ENCODE data around the gene OBI1.
"Not testable (repeated sequence)": the region's sequence is repeated elsewhere in the genome, so short reads cannot be mapped to it uniquely, and the experiment has no call there.

The OBI1 gene

DNA sequence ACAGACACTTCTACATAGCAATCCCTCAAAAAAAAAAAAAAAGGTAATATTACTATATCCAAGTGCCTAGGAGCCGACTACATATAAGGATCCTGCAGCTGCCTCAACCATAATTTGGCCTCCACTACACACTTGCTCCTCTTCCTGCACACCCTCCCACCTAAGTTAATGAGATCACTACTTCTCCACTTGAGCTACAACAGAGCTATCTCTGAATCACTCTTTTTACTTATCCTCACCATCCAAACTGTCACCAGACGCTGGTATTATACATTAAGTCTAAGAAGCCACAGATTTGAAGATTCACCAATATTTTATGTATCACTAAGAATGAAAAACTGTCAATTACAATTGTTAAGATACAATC is 8.3 kb downstream of the OBI1 start:
- TF ChIP-seq, protein P1, sequence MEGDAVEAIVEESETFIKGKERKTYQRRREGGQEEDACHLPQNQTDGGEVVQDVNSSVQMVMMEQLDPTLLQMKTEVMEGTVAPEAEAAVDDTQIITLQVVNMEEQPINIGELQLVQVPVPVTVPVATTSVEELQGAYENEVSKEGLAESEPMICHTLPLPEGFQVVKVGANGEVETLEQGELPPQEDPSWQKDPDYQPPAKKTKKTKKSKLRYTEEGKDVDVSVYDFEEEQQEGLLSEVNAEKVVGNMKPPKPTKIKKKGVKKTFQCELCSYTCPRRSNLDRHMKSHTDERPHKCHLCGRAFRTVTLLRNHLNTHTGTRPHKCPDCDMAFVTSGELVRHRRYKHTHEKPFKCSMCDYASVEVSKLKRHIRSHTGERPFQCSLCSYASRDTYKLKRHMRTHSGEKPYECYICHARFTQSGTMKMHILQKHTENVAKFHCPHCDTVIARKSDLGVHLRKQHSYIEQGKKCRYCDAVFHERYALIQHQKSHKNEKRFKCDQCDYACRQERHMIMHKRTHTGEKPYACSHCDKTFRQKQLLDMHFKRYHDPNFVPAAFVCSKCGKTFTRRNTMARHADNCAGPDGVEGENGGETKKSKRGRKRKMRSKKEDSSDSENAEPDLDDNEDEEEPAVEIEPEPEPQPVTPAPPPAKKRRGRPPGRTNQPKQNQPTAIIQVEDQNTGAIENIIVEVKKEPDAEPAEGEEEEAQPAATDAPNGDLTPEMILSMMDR (IDR thresholded peaks at IDR 0.05; ENCODE audit: extremely low read depth, insufficient read depth, missing control alignments) = no peak

GRCh38 chr13:78649997-78650716 is 8.8 kb downstream of the OBI1 start:
- no peak for DNase-seq (ENCODE audit: low spot score)
- TF ChIP-seq, protein P1 (IDR thresholded peaks at IDR 0.05; ENCODE audit: extremely low read depth, insufficient read depth, missing control alignments) = no peak
- in situ Hi-C loops (cut with MboI; ENCODE audit: low pct_unique_long_range_greater_than_20kb, low sequenced_read_pairs, unreplicated experiment) = no loop called here

More for the DNA sequence above, 8.3 kb downstream of the OBI1 start:
- in situ Hi-C loops (cut with MboI; ENCODE audit: low pct_unique_long_range_greater_than_20kb, low sequenced_read_pairs, unreplicated experiment) = no loop called here
- DNase-seq (ENCODE audit: low spot score) = no peak

DNA sequence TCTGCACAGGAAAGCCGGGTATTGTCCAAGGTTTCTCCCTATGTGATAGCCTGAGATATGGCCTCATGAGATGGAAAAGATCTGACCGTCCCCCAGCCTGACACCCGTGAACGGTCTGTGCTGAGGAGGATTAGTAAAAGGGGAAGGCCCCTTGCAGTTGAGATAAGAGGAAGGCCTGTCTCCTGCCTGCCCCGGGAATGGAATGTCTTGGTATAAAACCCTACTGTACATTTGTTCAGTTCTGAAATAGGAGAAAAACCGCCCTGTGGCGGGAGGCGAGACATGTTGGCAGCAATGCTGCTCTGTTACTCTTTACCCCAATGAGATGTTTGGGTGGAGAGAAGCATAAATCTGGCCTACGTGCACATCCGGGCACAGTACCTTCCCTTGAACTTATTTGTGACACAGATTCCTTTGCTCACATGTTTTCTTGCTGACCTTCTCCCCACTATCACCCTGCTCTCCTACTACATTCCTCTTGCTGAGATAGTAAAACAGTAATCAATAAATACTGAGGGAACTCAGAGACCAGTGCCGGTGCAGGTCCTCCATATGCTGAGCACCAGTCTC is 11.8 kb downstream of the OBI1 start:
- not testable (repeated sequence) for DNase-seq (ENCODE audit: low spot score)

DNA sequence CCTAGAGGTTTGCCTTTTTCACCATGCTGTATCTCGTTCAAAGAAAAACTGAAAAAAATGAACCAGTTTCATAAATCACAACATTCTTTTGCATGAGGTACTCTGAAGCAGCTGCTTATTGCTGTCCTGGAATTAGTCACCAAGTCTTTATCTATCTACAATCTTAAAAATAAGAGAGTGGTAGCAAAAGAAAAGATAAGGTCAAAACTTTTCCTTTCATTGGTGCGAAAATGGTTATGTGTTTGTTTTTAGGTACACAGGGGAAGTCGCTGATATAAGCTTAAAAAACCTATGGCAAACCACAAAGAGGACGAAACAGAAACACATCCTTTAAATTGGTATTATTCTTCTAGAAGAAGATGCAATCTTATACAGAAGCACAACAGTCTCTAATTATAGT is 20.7 kb downstream of the OBI1 start:
- in situ Hi-C loops (cut with MboI; ENCODE audit: low pct_unique_long_range_greater_than_20kb, low sequenced_read_pairs, unreplicated experiment) = no loop called here
- TF ChIP-seq, protein P1 (IDR thresholded peaks at IDR 0.05; ENCODE audit: extremely low read depth, insufficient read depth, missing control alignments) = no peak
- peak; percentile 50 for DNase-seq (ENCODE audit: low spot score)

More for the DNA sequence above, 11.8 kb downstream of the OBI1 start:
- in situ Hi-C loops (cut with MboI; ENCODE audit: low pct_unique_long_range_greater_than_20kb, low sequenced_read_pairs, unreplicated experiment) = not testable (repeated sequence)

DNA sequence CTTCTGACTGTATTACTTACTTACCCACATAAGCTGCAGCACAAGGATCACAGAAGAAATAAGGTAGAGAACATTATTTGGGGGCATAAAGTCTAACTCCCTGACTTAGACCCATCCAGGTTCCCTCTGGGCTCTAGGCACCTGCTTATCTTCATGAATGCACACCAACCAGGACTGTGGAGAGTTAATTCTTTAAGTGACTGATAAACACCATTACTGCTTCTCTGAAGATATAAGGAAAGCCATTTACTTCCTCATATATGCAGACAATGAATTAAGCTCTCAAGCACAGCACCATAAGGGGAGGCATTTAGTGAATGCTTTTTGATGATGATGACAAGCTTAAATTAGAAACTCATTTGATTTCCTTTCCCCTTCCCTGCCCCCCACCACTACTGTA is 22.5 kb downstream of the OBI1 start:
- in situ Hi-C loops (cut with MboI; ENCODE audit: low pct_unique_long_range_greater_than_20kb, low sequenced_read_pairs, unreplicated experiment) = no loop called here
- no peak for DNase-seq (ENCODE audit: low spot score)
- TF ChIP-seq, protein P1 (IDR thresholded peaks at IDR 0.05; ENCODE audit: extremely low read depth, insufficient read depth, missing control alignments) = no peak

- in situ Hi-C loops (cut with MboI; ENCODE audit: low pct_unique_long_range_greater_than_20kb, low sequenced_read_pairs, unreplicated experiment) = no loop called here
- DNase-seq (ENCODE audit: low spot score) = no peak
- TF ChIP-seq, protein P1 (IDR thresholded peaks at IDR 0.05; ENCODE audit: extremely low read depth, insufficient read depth, missing control alignments) = no peak
Observed at GRCh38 chr13:78632996-78633395, 26.0 kb downstream of the OBI1 start.

GRCh38 chr13:78631077-78631476 is 27.9 kb downstream of the OBI1 start:
- in situ Hi-C loops (cut with MboI; ENCODE audit: low pct_unique_long_range_greater_than_20kb, low sequenced_read_pairs, unreplicated experiment) = no loop called here
- no peak for DNase-seq (ENCODE audit: low spot score)

More at GRCh38 chr13:78631077-78631476, 27.9 kb downstream of the OBI1 start:
- TF ChIP-seq, protein P1 (IDR thresholded peaks at IDR 0.05; ENCODE audit: extremely low read depth, insufficient read depth, missing control alignments) = no peak
